Measurements from ENCODE around the gene SKI. TPM values are rescaled to one million over a fixed set of nuclear protein-coding genes. Genes with fewer than 3 reads are reported as not detected.

Gene SKI
- total and polyA plus RNA-seq, 2 of the 8 experiments (the other 6 are each of a cell fraction or from before 2014, with no cell fraction given), result 8.3 to 87.6 TPM

GRCh38 chr1:2343023-2343935 lies 115.2 kb downstream of the SKI start (continued):
- no peak for TF ChIP-seq EGR1 (IDR thresholded peaks at IDR 0.05; ENCODE audit: borderline replicate concordance, low read depth, low read length)
- TF ChIP-seq ZNF274 (IDR thresholded peaks at IDR 0.05; ENCODE audit: borderline replicate concordance, extremely low read depth, low read length), result no peak

Data from H1 (cell line).